Daoy (cell line): ENCODE results near the gene NEDD4L. TPM values are rescaled to one million over a fixed set of nuclear protein-coding genes. Genes with fewer than 3 reads are reported as not detected.

ENCODE experiments used
- DNase-seq: peaks from one replicate; pipeline ENCODE4 v3.0.0-alpha.2; 2015; ENCODE audit warnings: low read depth
- total RNA-seq: library from RNA; depleted of rRNA; stranded (reverse); fragments of >200 nt; shearing (Covaris generic); gene quantifications from 2 replicates; pipeline ENCODE4 v1.2.3, GENCODE V29; 2014

NEDD4L gene
- total RNA-seq, 1 experiment from 2014 or later: 31.4 TPM

GRCh38 chr18:58093311-58093803, 49.3 kb downstream of the NEDD4L start:
- no peak for DNase-seq

- DNase-seq: no peak
Measured at GRCh38 chr18:58095222-58095621, 51.2 kb downstream of the NEDD4L start.

GRCh38 chr18:58095655-58096054, 51.6 kb downstream of the NEDD4L start:
- DNase-seq: no peak

- DNase-seq: no peak
Measured at GRCh38 chr18:58096658-58097057, 52.6 kb downstream of the NEDD4L start.

- DNase-seq: peak; percentile 79
Measured at GRCh38 chr18:58097121-58097906, 53.3 kb downstream of the NEDD4L start.

- peak; percentile 38 for DNase-seq
Measured at GRCh38 chr18:58097907-58098166, 53.8 kb downstream of the NEDD4L start.

GRCh38 chr18:58098706-58099105, 54.7 kb downstream of the NEDD4L start:
- DNase-seq: no peak

GRCh38 chr18:58100154-58100553, 56.1 kb downstream of the NEDD4L start:
- DNase-seq: no peak

GRCh38 chr18:58101291-58101794, 57.3 kb downstream of the NEDD4L start:
- DNase-seq: no peak

GRCh38 chr18:58102018-58102417, 58.0 kb downstream of the NEDD4L start:
- DNase-seq: no peak

- DNase-seq: no peak
Measured at GRCh38 chr18:58102875-58103274, 58.8 kb downstream of the NEDD4L start.

GRCh38 chr18:58103339-58103985, 59.4 kb downstream of the NEDD4L start:
- no peak for DNase-seq

GRCh38 chr18:58104096-58104495, 60.1 kb downstream of the NEDD4L start:
- DNase-seq: no peak

- DNase-seq: peak; percentile 43
Measured at GRCh38 chr18:58105206-58105887, 61.3 kb downstream of the NEDD4L start.

- DNase-seq: no peak
Measured at GRCh38 chr18:58105888-58106260, 61.8 kb downstream of the NEDD4L start.

- no peak for DNase-seq
Measured at GRCh38 chr18:58106289-58107070, 62.5 kb downstream of the NEDD4L start.

GRCh38 chr18:58109256-58109655, 65.2 kb downstream of the NEDD4L start:
- no peak for DNase-seq

GRCh38 chr18:58110398-58110797, 66.4 kb downstream of the NEDD4L start:
- DNase-seq: no peak

- DNase-seq: no peak
Measured at GRCh38 chr18:58112174-58112573, 68.1 kb downstream of the NEDD4L start.

- DNase-seq: no peak
Measured at GRCh38 chr18:58113337-58113736, 69.3 kb downstream of the NEDD4L start.

GRCh38 chr18:58114766-58115165, 70.7 kb downstream of the NEDD4L start:
- DNase-seq: no peak

GRCh38 chr18:58116818-58117217, 72.8 kb downstream of the NEDD4L start:
- no peak for DNase-seq
